Hepatocyte (in vitro differentiated cells): ENCODE results near the gene SF3B3.

Experiments
- CTCF ChIP-seq: fragments of 200-600 bp; sonication (generic); IDR thresholded peaks from 2 replicates; pipeline ENCODE4 v1.5.1; 2016; ENCODE audit warnings: antibody characterized with exemption, mild to moderate bottlenecking; ENCODE audit not compliant: poor library complexity
- EZH2 ChIP-seq: fragments of 200-600 bp; sonication (generic); IDR thresholded peaks from 2 replicates; pipeline ENCODE4 v1.6.1; 2016; ENCODE audit warnings: antibody characterized with exemption, mild to moderate bottlenecking, borderline replicate concordance
- EZH2phosphoT487 ChIP-seq: fragments of 200-600 bp; sonication (generic); IDR thresholded peaks from one replicate; pipeline ENCODE4 v1.6.1; 2018; ENCODE audit warnings: antibody characterized with exemption, mild to moderate bottlenecking, low read depth, moderate library complexity; ENCODE audit not compliant: unreplicated experiment, severe bottlenecking

GRCh38 chr16:70563636-70564035, 40.0 kb downstream of the SF3B3 start:
- TF ChIP-seq CTCF (no peak), EZH2 (no peak), EZH2phosphoT487 (no peak)
